ENCODE measurements around the gene BAD. TPM values are rescaled to one million over a fixed set of nuclear protein-coding genes. Genes with fewer than 3 reads are reported as not detected.
A peak's percentile ranks its signal among the peaks of the same experiment; 100 is the strongest.

The BAD gene
- total RNA-seq, 1 donor from 2014 or later, result 56.3 TPM

- H3K4me3 ChIP-seq, result peak overlapping the region; percentile 84
- intact Hi-C loops (cut with micrococcal nuclease), result no loop called here
- no peaks in the 10 kb centered on the region for H3K9me3 ChIP-seq (replicated peaks)
- H3K27me3 ChIP-seq (ENCODE audit: low read depth), result no peaks in the 10 kb centered on the region
- TF ChIP-seq CTCF (IDR thresholded peaks at IDR 0.05; ENCODE audit: borderline replicate concordance), result peak; percentile 7
- DNase-seq, result peak; percentile 51
- peak overlapping the region; percentile 100 for H3K27ac ChIP-seq (replicated peaks)
- peaks cover 34% of the 10 kb centered on the region for H3K36me3 ChIP-seq
- H3K4me1 ChIP-seq, result peaks cover 64% of the 10 kb centered on the region
These were observed 42.7 kb downstream of the BAD start for GRCh38 chr11:64241491-64242374.

DNA sequence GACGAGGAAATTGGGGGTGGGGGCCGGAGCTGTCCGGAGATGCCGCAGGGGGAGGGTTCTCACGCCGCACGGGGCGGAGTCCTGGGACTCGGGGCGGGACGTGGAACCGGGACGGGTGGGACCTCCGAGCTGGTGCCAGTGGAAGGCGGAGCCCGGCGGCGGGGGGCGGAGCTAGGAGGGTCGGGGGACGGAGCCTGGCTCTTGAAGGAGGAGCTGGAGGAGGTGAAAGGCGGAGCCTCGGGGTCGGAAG, 43.3 kb downstream of the BAD start:
- Histone ChIP-seq H3K27me3 (ENCODE audit: low read depth) (no peaks in the 10 kb centered on the region), H3K4me3 (peak overlapping the region; percentile 84), H3K27ac (replicated peaks) (peak overlapping the region; percentile 100), H3K9me3 (replicated peaks) (no peaks in the 10 kb centered on the region), H3K4me1 (peaks cover 68% of the 10 kb centered on the region), H3K36me3 (peaks cover 34% of the 10 kb centered on the region)
- no peak for TF ChIP-seq CTCF (IDR thresholded peaks at IDR 0.05; ENCODE audit: borderline replicate concordance)
- intact Hi-C loops (cut with micrococcal nuclease), result no loop called here
- peak; percentile 100 for DNase-seq

DNA sequence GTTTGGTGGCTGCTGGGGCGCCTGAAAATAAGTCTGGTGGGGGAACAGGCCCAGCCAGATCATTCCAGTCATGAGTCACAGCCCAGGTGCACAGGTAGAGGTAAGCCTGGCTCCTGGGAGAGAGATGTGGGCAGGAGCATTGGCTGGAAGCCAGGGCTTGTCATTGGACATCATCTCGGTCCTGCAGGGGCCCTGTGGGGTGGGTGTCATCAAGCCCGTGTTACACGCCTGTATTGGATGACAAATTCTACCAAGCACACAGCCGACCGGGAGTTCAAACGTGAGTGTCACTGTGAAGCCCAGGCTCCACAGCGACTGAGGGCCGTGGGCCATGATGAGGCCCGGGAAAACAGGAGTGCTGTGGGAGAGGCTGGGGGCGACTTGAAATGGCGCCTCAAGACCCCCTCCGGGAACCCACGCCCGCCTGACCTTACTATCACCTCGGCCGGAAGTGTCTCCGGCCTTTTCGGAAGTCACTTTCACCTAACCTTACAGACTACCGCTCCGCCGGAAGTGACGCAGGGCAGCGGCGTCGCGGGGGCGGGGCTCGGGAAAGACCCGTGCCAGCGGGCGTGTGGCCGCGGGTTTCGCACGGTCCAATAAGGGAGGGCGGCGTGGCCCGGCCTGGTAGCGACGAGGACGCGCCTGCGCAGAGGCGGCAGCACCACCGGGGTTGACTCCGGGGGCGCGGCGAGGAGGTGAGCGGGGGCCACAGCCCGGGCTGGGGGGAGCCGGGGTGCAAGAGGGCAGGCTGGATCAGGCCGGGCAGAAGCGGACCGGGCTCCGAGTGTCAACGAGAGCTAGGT, 43.8 kb downstream of the BAD start, which contains the start of gene FKBP2:
FKBP2 (plus strand) TSS at position 661 of the 806 bp plus-strand sequence. CDS start 1,293 bp downstream, outside the sequence.
- no peak for TF ChIP-seq CTCF (IDR thresholded peaks at IDR 0.05; ENCODE audit: borderline replicate concordance)
- peak; percentile 97 for DNase-seq
- H3K4me1 ChIP-seq, result peaks cover 68% of the 10 kb centered on the region
- peak within 1 kb of the TSS; percentile 84 for H3K4me3 ChIP-seq
- H3K36me3 ChIP-seq, result peaks cover 34% of the 10 kb centered on the region
- H3K9me3 ChIP-seq (replicated peaks), result no peaks in the 10 kb centered on the region
- H3K27ac ChIP-seq (replicated peaks), result peak within 1 kb of the TSS; percentile 100
- H3K27me3 ChIP-seq (ENCODE audit: low read depth), result no peaks in the 10 kb centered on the region
- intact Hi-C loops (cut with micrococcal nuclease), result no loop called here

GRCh38 chr11:64239662-64240434, 44.6 kb downstream of the BAD start:
- Histone ChIP-seq H3K27ac (replicated peaks) (peak overlapping the region; percentile 100), H3K9me3 (replicated peaks) (no peaks in the 10 kb centered on the region), H3K4me3 (peak overlapping the region; percentile 84), H3K27me3 (ENCODE audit: low read depth) (no peaks in the 10 kb centered on the region), H3K4me1 (peaks cover 68% of the 10 kb centered on the region), H3K36me3 (peaks cover 34% of the 10 kb centered on the region)
- no peak for DNase-seq
- TF ChIP-seq CTCF (IDR thresholded peaks at IDR 0.05; ENCODE audit: borderline replicate concordance), result no peak
- intact Hi-C loops (cut with micrococcal nuclease), result no loop called here

GRCh38 chr11:64238999-64239398, 45.5 kb downstream of the BAD start:
- DNase-seq, result no peak
- Histone ChIP-seq H3K9me3 (replicated peaks) (no peaks in the 10 kb centered on the region), H3K4me3 (no peak overlapping the region), H3K4me1 (peaks cover 65% of the 10 kb centered on the region), H3K36me3 (peaks cover 29% of the 10 kb centered on the region), H3K27ac (replicated peaks) (peak overlapping the region; percentile 100), H3K27me3 (ENCODE audit: low read depth) (no peaks in the 10 kb centered on the region)
- TF ChIP-seq CTCF (IDR thresholded peaks at IDR 0.05; ENCODE audit: borderline replicate concordance), result no peak
- intact Hi-C loops (cut with micrococcal nuclease), result no loop called here

All from left ventricle myocardium inferior (tissue), 1 donor.